ENCODE results near the gene SESTD1.
"Not testable (repeated sequence)": the region's sequence is repeated elsewhere in the genome, so short reads cannot be mapped to it uniquely, and the experiment has no call there.

The SESTD1 gene

GRCh38 chr2:179255129-179255528 is 9.5 kb downstream of the SESTD1 start:
- Histone ChIP-seq H3K9me3 (ENCODE audit: control insufficient read depth, insufficient read depth, low read length) (no peaks in the 10 kb centered on the region), H3K36me3 (ENCODE audit: insufficient read depth, low read length) (no peaks in the 10 kb centered on the region), H3K9ac (ENCODE audit: low read depth, low read length) (no peak overlapping the region), H3K4me1 (ENCODE audit: insufficient read depth, low read length) (peaks cover 8% of the 10 kb centered on the region)

GRCh38 chr2:179253226-179253625 is 11.4 kb downstream of the SESTD1 start:
- peaks cover 8% of the 10 kb centered on the region for H3K4me1 ChIP-seq (ENCODE audit: insufficient read depth, low read length)
- no peak overlapping the region for H3K9ac ChIP-seq (ENCODE audit: low read depth, low read length)
- H3K36me3 ChIP-seq (ENCODE audit: insufficient read depth, low read length): no peaks in the 10 kb centered on the region
- H3K9me3 ChIP-seq (ENCODE audit: control insufficient read depth, insufficient read depth, low read length): no peaks in the 10 kb centered on the region

DNA sequence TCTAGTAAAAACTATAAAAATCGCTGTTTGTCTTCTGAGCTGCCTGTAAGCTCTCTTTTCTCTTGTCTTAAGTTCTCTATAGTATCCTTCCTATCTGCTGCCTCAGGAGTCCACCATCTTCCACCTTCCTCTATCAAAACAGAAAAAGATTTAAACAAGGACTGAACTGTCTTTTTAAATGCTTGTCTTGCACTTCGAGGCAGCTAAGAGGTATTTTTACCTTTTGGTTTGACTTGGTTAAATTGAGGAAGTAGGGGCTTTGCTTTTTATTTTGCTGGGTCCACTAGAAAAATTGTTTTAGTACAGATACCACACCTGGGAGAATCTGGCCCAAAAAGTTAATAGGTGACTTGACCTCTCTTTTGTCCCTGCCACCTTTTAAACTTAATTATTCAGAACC is 12.2 kb downstream of the SESTD1 start:
- Histone ChIP-seq H3K9me3 (ENCODE audit: control insufficient read depth, insufficient read depth, low read length) (no peaks in the 10 kb centered on the region), H3K36me3 (ENCODE audit: insufficient read depth, low read length) (no peaks in the 10 kb centered on the region), H3K9ac (ENCODE audit: low read depth, low read length) (no peak overlapping the region), H3K4me1 (ENCODE audit: insufficient read depth, low read length) (peaks cover 8% of the 10 kb centered on the region)

- Histone ChIP-seq H3K9ac (ENCODE audit: low read depth, low read length) (no peak overlapping the region), H3K9me3 (ENCODE audit: control insufficient read depth, insufficient read depth, low read length) (no peaks in the 10 kb centered on the region), H3K36me3 (ENCODE audit: insufficient read depth, low read length) (no peaks in the 10 kb centered on the region)
These were observed 12.8 kb downstream of the SESTD1 start for GRCh38 chr2:179251870-179252269.

GRCh38 chr2:179250848-179251504 is 13.7 kb downstream of the SESTD1 start:
- peaks cover 8% of the 10 kb centered on the region for H3K4me1 ChIP-seq (ENCODE audit: insufficient read depth, low read length)
- H3K36me3 ChIP-seq (ENCODE audit: insufficient read depth, low read length): no peaks in the 10 kb centered on the region
- H3K9me3 ChIP-seq (ENCODE audit: control insufficient read depth, insufficient read depth, low read length): no peaks in the 10 kb centered on the region
- no peak overlapping the region for H3K9ac ChIP-seq (ENCODE audit: low read depth, low read length)

More at GRCh38 chr2:179251870-179252269, 12.8 kb downstream of the SESTD1 start:
- peaks cover 8% of the 10 kb centered on the region for H3K4me1 ChIP-seq (ENCODE audit: insufficient read depth, low read length)

GRCh38 chr2:179250095-179250494 is 14.5 kb downstream of the SESTD1 start:
- Histone ChIP-seq H3K9ac (ENCODE audit: low read depth, low read length) (no peak overlapping the region), H3K9me3 (ENCODE audit: control insufficient read depth, insufficient read depth, low read length) (no peaks in the 10 kb centered on the region), H3K36me3 (ENCODE audit: insufficient read depth, low read length) (no peaks in the 10 kb centered on the region), H3K4me1 (ENCODE audit: insufficient read depth, low read length) (peaks cover 8% of the 10 kb centered on the region)

- no peaks in the 10 kb centered on the region for H3K9me3 ChIP-seq (ENCODE audit: control insufficient read depth, insufficient read depth, low read length)
These were observed 16.6 kb downstream of the SESTD1 start for GRCh38 chr2:179248024-179248348.

GRCh38 chr2:179247318-179248023 is 17.2 kb downstream of the SESTD1 start:
- Histone ChIP-seq H3K9ac (ENCODE audit: low read depth, low read length) (no peak overlapping the region), H3K9me3 (ENCODE audit: control insufficient read depth, insufficient read depth, low read length) (no peaks in the 10 kb centered on the region), H3K4me1 (ENCODE audit: insufficient read depth, low read length) (peaks cover under 1% of the 10 kb centered on the region; the same call in 1 of the 2 replicates), H3K36me3 (ENCODE audit: insufficient read depth, low read length) (no peaks in the 10 kb centered on the region)

More at GRCh38 chr2:179248024-179248348, 16.6 kb downstream of the SESTD1 start:
- Histone ChIP-seq H3K4me1 (ENCODE audit: insufficient read depth, low read length) (peaks cover 5% of the 10 kb centered on the region; the same call in 1 of the 2 replicates), H3K9ac (ENCODE audit: low read depth, low read length) (no peak overlapping the region), H3K36me3 (ENCODE audit: insufficient read depth, low read length) (no peaks in the 10 kb centered on the region)

DNA sequence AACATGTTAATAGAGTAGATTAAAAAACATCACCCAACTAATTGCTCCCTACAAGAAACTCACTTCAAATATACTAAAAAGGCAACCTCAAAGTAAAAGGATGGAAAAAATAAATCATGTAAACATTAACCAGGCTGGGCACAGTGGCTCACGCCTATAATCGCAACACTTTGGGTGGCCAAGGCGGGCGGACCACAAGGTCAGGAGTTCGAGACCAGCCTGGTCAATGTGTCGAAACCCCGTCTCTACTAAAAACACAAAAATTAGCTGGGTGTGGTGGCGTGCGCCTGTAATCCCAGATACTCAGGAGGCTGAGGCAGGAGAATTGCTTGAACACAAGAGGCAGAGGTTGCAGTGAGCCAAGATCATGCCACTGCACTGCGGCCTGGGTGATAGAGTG is 18.8 kb downstream of the SESTD1 start:
- not testable (repeated sequence) for H3K36me3 ChIP-seq (ENCODE audit: insufficient read depth, low read length); H3K9ac ChIP-seq (ENCODE audit: low read depth, low read length); H3K4me1 ChIP-seq (ENCODE audit: insufficient read depth, low read length); H3K9me3 ChIP-seq (ENCODE audit: control insufficient read depth, insufficient read depth, low read length)

DNA sequence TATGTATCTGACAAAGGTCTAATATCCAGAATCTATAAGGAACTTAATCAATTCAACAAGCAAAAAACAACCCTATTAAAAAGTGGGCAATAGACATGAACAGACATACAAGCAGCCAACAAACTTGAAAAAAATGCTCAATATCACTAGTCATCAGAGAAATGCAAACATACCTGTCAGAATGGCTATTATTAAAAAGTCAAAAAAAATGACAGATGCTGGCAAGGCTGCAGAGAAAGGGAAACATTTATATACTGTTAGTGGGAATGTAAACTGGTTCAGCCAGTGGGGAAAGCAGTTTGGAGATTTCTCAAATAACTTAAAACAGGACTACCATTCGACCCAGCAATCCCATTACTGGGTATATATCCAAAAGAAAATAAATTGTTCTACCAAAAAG is 21.6 kb downstream of the SESTD1 start:
- Histone ChIP-seq H3K36me3 (ENCODE audit: insufficient read depth, low read length) (no peaks in the 10 kb centered on the region), H3K9me3 (ENCODE audit: control insufficient read depth, insufficient read depth, low read length) (no peaks in the 10 kb centered on the region), H3K4me1 (ENCODE audit: insufficient read depth, low read length) (peaks cover 16% of the 10 kb centered on the region), H3K9ac (ENCODE audit: low read depth, low read length) (no peak overlapping the region)

- Histone ChIP-seq H3K36me3 (ENCODE audit: insufficient read depth, low read length) (no peaks in the 10 kb centered on the region), H3K9ac (ENCODE audit: low read depth, low read length) (no peak overlapping the region), H3K4me1 (ENCODE audit: insufficient read depth, low read length) (peaks cover 24% of the 10 kb centered on the region), H3K9me3 (ENCODE audit: control insufficient read depth, insufficient read depth, low read length) (no peaks in the 10 kb centered on the region)
These were observed 23.9 kb downstream of the SESTD1 start for GRCh38 chr2:179240481-179241451.

GRCh38 chr2:179239838-179240237 is 24.8 kb downstream of the SESTD1 start:
- Histone ChIP-seq H3K36me3 (ENCODE audit: insufficient read depth, low read length) (no peaks in the 10 kb centered on the region), H3K4me1 (ENCODE audit: insufficient read depth, low read length) (peaks cover 29% of the 10 kb centered on the region), H3K9me3 (ENCODE audit: control insufficient read depth, insufficient read depth, low read length) (no peaks in the 10 kb centered on the region), H3K9ac (ENCODE audit: low read depth, low read length) (no peak overlapping the region)

GRCh38 chr2:179239195-179239594 is 25.4 kb downstream of the SESTD1 start:
- no peaks in the 10 kb centered on the region for H3K9me3 ChIP-seq (ENCODE audit: control insufficient read depth, insufficient read depth, low read length)
- no peak overlapping the region for H3K9ac ChIP-seq (ENCODE audit: low read depth, low read length)
- no peaks in the 10 kb centered on the region for H3K36me3 ChIP-seq (ENCODE audit: insufficient read depth, low read length)
- H3K4me1 ChIP-seq (ENCODE audit: insufficient read depth, low read length): peaks cover 29% of the 10 kb centered on the region

- no peaks in the 10 kb centered on the region for H3K36me3 ChIP-seq (ENCODE audit: insufficient read depth, low read length)
- no peaks in the 10 kb centered on the region for H3K9me3 ChIP-seq (ENCODE audit: control insufficient read depth, insufficient read depth, low read length)
- H3K4me1 ChIP-seq (ENCODE audit: insufficient read depth, low read length): peaks cover 29% of the 10 kb centered on the region
These were observed 26.6 kb downstream of the SESTD1 start for GRCh38 chr2:179238027-179238426.

More at GRCh38 chr2:179238027-179238426, 26.6 kb downstream of the SESTD1 start:
- H3K9ac ChIP-seq (ENCODE audit: low read depth, low read length): no peak overlapping the region

Measured in ES-I3 (cell line).